Activated CD8-positive, alpha-beta memory T cell treated with anti-CD3 and anti-CD28 coated beads, Interleukin-2, amount 50 U/mL, for 24 hours (primary cell): Measurements from ENCODE around the gene EP400.

Experiments used
- DNase-seq: peaks from one replicate; pipeline ENCODE4 v3.0.0-alpha.2; 2020; ENCODE audit errors: extremely low read depth

The EP400 gene

GRCh38 chr12:131927110-131928079 lies 22.3 kb upstream of the EP400 start:
- no peak for DNase-seq

- DNase-seq: no peak
Observed at GRCh38 chr12:131928080-131928710, 21.5 kb upstream of the EP400 start.

- peak; percentile 85 for DNase-seq
Observed at GRCh38 chr12:131928711-131929580, 20.8 kb upstream of the EP400 start, which contains the start of gene PUS1. PUS1 (plus strand) TSS chr12:131929276; CDS start chr12:131929723, 447 bp downstream.

- DNase-seq: no peak
Observed at GRCh38 chr12:131929581-131930456, 19.9 kb upstream of the EP400 start.

- DNase-seq: no peak
Observed at GRCh38 chr12:131930510-131930909, 19.2 kb upstream of the EP400 start.

GRCh38 chr12:131933387-131933786 lies 16.4 kb upstream of the EP400 start:
- DNase-seq: no peak

GRCh38 chr12:131934535-131934934 lies 15.2 kb upstream of the EP400 start:
- DNase-seq: no peak

DNA sequence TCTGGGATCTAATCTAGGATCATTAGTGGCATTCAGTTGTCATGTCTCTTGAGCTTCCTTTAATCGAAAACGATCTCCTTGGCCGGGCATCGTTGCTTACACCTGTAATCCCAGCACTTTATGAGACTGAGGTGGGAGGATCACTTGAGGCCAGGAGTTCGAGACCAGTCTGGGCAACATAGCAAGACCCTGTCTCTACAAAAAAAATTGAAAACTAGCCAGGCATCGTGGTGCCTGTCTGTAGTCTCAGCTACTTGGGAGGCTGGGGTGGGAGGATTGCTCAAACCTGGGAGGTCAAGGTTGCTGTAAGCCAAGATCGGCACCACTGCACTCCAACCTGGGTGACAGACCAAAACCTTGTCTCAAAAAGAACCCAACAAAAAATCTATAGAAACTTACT lies 11.7 kb upstream of the EP400 start:
- DNase-seq: no peak

GRCh38 chr12:131939007-131939406 lies 10.7 kb upstream of the EP400 start:
- DNase-seq: no peak

- DNase-seq: no peak
Observed at GRCh38 chr12:131940141-131940547, 9.6 kb upstream of the EP400 start.

DNA sequence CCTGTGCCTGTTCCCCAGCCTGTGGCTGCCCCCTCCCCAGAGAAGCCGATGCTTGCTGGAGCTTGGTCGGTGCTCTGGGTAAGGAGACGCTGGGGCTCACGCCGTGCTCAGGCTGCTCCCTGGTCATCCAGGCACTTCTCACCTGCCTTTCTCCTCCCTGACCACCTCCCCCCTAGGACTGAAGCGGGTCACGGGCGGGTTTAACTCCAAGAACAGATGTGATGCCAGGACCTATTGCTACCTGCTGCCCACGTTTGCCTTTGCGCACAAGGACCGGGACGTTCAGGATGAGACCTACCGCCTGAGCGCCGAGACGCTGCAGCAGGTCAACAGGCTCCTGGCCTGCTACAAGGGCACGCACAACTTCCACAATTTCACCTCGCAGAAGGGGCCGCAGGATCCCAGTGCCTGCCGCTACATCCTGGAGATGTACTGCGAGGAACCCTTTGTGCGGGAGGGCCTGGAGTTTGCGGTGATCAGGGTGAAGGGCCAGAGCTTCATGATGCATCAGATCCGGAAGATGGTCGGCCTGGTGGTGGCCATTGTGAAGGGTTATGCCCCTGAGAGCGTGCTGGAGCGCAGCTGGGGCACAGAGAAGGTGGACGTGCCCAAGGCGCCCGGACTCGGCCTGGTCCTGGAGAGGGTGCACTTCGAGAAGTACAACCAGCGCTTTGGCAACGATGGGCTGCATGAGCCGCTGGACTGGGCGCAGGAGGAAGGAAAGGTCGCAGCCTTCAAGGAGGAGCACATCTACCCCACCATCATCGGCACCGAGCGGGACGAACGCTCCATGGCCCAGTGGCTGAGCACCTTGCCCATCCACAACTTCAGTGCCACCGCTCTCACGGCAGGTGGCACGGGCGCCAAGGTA lies 8.4 kb upstream of the EP400 start:
- DNase-seq: no peak

DNA sequence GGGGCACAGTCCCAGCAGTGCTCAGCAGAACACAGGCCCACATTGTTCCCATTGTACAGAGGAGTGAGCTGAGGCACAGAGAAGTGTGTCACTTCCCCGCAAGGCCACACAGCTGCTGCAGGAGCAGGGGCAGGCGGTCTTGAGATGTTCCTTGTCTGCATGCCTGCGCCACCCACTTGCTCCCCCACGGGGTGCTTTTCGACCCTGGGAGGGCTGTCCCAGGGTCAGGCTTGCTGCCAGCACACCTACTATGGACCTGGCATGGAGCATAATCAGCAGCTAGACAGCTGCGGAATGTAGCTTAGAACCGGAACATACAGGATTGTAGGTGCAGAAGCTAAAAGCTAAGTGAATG lies 7.8 kb upstream of the EP400 start:
- no peak for DNase-seq

GRCh38 chr12:131942671-131943070 lies 7.1 kb upstream of the EP400 start:
- DNase-seq: no peak

DNA sequence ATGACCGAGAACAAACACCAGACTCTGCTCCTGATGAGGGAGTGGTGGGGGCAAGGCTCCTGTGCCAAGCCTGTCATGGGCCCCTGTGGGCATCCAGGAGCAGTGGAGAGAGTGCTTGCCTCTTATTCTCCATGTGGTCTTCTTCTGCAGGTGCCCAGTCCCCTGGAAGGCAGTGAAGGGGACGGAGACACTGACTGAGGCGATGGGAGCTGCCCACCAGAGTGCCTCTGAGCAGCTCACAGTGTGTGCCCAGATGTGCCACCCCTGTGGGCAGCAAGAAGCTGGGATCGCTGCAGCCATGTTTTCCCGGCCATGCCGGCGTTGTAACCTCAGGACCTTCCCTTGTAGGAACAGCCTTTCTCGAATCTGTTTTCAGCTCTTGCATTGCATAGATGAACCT lies 6.4 kb upstream of the EP400 start:
- no peak for DNase-seq

- DNase-seq: no peak
Observed at GRCh38 chr12:131943876-131944275, 5.9 kb upstream of the EP400 start.

DNA sequence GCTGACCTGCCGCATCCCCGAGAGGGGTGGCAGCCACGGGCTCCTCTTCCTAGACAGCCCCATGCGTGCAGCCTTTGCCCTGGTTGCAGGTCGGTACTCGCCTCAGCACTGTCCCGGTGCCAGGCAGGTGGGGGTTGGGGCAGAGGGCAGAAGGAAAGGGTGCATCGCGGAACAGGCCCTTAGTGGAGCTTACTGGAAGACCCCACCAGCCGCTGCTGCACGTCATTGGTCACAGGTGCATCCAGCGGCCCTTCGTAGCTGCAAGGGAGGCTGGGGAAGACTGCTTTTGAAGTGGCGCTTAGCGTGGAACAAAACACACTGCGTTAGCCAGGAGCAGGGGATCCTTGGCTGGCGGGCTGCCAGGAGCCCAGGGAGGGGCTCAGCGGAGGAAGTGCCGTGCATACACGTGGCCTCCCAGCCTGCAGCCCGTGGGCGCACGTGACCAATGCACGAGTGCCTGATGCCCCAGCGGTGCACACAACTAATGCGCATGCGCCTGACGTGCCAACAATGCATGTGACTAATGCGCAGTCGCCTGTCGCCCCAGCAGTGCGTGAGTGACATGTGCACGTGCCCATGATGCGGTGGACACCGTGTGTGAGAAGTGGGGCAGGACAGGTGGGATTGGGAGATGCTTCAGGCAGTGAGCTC lies 5.0 kb upstream of the EP400 start:
- no peak for DNase-seq

- DNase-seq: no peak
Observed at GRCh38 chr12:131946757-131947156, 3.0 kb upstream of the EP400 start.

DNA sequence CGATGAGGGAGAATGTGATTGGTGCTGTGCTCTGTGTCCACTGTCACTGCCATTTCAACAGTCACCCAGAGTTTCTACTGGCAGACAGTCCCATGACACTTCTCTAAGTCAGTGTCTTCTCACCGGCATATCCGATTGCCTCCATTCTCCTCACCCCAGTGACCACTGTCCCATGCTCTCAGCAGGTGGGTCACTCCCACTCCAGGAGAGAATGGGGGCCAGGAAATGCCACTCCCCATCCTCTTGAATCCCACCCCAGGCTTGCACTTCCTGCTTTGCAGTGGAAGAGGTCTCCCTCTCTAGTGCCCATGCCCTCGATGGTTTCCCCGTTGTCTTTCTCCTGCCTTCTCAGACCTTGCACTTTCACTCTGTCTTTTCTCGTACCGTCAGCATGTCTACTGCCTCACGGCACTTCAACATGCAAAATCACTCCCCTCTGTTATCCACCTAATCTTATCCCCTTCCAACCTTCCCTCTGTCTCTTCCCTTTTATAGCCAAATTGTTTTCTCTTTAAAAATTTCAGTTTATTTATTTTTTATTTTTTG lies 2.2 kb upstream of the EP400 start:
- no peak for DNase-seq

- no peak for DNase-seq
Observed at GRCh38 chr12:131948166-131948712, 1.5 kb upstream of the EP400 start.
